Measurements from ENCODE around the gene TP53I13. TPM values are rescaled to one million over a fixed set of nuclear protein-coding genes. Genes with fewer than 3 reads are reported as not detected.

TP53I13 gene
- total and polyA plus RNA-seq, 2 donors (not counting 3 experiments of a cell fraction or from before 2014, with no cell fraction given): 41.1 to 42.7 TPM

- TF ChIP-seq MAX (IDR thresholded peaks at IDR 0.05; ENCODE audit: insufficient read depth, insufficient read length): no peak
- no peak for TF ChIP-seq POLR2A (IDR thresholded peaks at IDR 0.05; ENCODE audit: low read depth, low read length)
- TF ChIP-seq CTCF (IDR thresholded peaks at IDR 0.05; ENCODE audit: extremely low read depth in 1 of 2, insufficient read depth in 1 of 2, low read depth in 1 of 2, low read length in 2 of 2): no peak
- no peak for TF ChIP-seq MYC (IDR thresholded peaks at IDR 0.05; ENCODE audit: low read depth, low read length)
- TF ChIP-seq JUN (IDR thresholded peaks at IDR 0.05; ENCODE audit: borderline replicate concordance, insufficient read depth, insufficient read length, low read depth): no peak
- TF ChIP-seq FOS (IDR thresholded peaks at IDR 0.05; ENCODE audit: borderline replicate concordance, insufficient read depth, low read length): no peak
- TF ChIP-seq EZH2 (IDR thresholded peaks at IDR 0.05; ENCODE audit: borderline replicate concordance, low read depth, low read length, severe bottlenecking): no peak
- TF ChIP-seq GATA2 (IDR thresholded peaks at IDR 0.05; ENCODE audit: insufficient read depth, insufficient read length, low read depth, low read length): no peak
- TF ChIP-seq POLR2AphosphoS5 (IDR thresholded peaks at IDR 0.05; ENCODE audit: insufficient read depth, low read depth, low read length): no peak
- H2AFZ ChIP-seq (ENCODE audit: low read depth, low read length): no peak overlapping the region
- H3K9me1 ChIP-seq (replicated peaks; ENCODE audit: control insufficient read depth, extremely low read depth, insufficient read depth, low read length): no peaks in the 10 kb centered on the region
- H3K4me3 ChIP-seq (replicated peaks in 1 of 3; ENCODE audit: insufficient read depth in 1 of 3, low read depth in 1 of 3, low read length in 3 of 3): no peak overlapping the region
- intact Hi-C loops (cut with micrococcal nuclease) (no loop called here), dilution Hi-C loops (cut with MboI; ENCODE audit: extremely low pct_ligation_motif_present, low sequenced_read_pairs) (no loop called here)
- no peak overlapping the region for H3K9ac ChIP-seq (replicated peaks; ENCODE audit: extremely low read depth, insufficient read depth, low read length)
- no peak overlapping the region for H3K4me2 ChIP-seq (ENCODE audit: insufficient read depth, low read length)
- H3K27me3 ChIP-seq (ENCODE audit: control insufficient read depth in 2 of 2, insufficient read depth in 2 of 2, low read length in 2 of 2): no peaks in the 10 kb centered on the region
- FAIRE-seq: no peak
- peaks cover 2% of the 10 kb centered on the region for H3K79me2 ChIP-seq (ENCODE audit: control insufficient read depth, insufficient read depth, low read length)
- CTCF ChIA-PET: interaction anchor here (2.4 kb wide), 1 partner anchor 10 kb away, joined by 14 read pairs; no protein-coding TSS in a partner anchor
- POLR2A ChIA-PET: no interaction called here
- H3K27ac ChIP-seq (ENCODE audit: insufficient read depth, low read depth, low read length): no peak overlapping the region
- H4K20me1 ChIP-seq (replicated peaks; ENCODE audit: control insufficient read depth, extremely low read depth, insufficient read depth, low read length): no peaks in the 10 kb centered on the region
- DNase-seq (ENCODE audit: low read depth, low spot score): no peak
- H3K4me1 ChIP-seq (ENCODE audit: control insufficient read depth, extremely low read depth, insufficient read depth, low read length): no peaks in the 10 kb centered on the region
- BruUV-seq (replicated peaks): no TSS peak
- no peaks in the 10 kb centered on the region for H3K9me3 ChIP-seq (replicated peaks; ENCODE audit: control insufficient read depth, insufficient read depth, low read length)
- no peaks in the 10 kb centered on the region for H3K36me3 ChIP-seq (ENCODE audit: control insufficient read depth in 2 of 2, extremely low read depth in 1 of 2, insufficient read depth in 2 of 2, low read length in 2 of 2)
Observed at GRCh38 chr17:29603109-29603674, 34.7 kb downstream of the TP53I13 start.
